CD8-positive, alpha-beta memory T cell (primary cell): Measurements from ENCODE around the gene EAF2. TPM values are rescaled to one million over a fixed set of nuclear protein-coding genes. Genes with fewer than 3 reads are reported as not detected.

Source experiments
- CTCF ChIA-PET: fragments of 350-600 bp; sonication (Branson Sonifier 250); formaldehyde crosslinking; loops from one replicate; lab custom pipeline; 2021; ENCODE audit warnings: antibody characterized with exemption; lab: Charles Lee
- POLR2A ChIA-PET: fragments of 350-600 bp; sonication (Branson Sonifier 250); formaldehyde crosslinking; loops from one replicate; lab custom pipeline; 2021; ENCODE audit warnings: antibody characterized with exemption; lab: Charles Lee
- DNase-seq, 5 donors: peaks; one replicate each; pipeline versions ENCODE4 v3.0.0 to v3.0.0-alpha.2; 2020 to 2022; ENCODE audit warnings: mixed read lengths in 1 of 5
- H3K27ac ChIP-seq: one replicate; pipeline ENCODE4 v1.7.0; 2013; ENCODE audit warnings: low read depth, mild to moderate bottlenecking, low read length, moderate library complexity
- H3K27me3 ChIP-seq: 2 replicates; pipeline ENCODE4 v1.7.0; 2013; ENCODE audit warnings: low read length, mild to moderate bottlenecking; ENCODE audit not compliant: insufficient read depth, poor library complexity, severe bottlenecking
- H3K36me3 ChIP-seq: 2 replicates; pipeline ENCODE4 v1.7.0; 2013; ENCODE audit warnings: mild to moderate bottlenecking, low read length, moderate library complexity; ENCODE audit not compliant: insufficient read depth
- H3K4me1 ChIP-seq: 2 replicates; pipeline ENCODE4 v1.7.0; 2013; ENCODE audit warnings: mild to moderate bottlenecking, low read length, moderate library complexity; ENCODE audit not compliant: insufficient read depth
- H3K4me3 ChIP-seq: 2 replicates; pipeline ENCODE4 v1.7.0; 2013; ENCODE audit warnings: mild to moderate bottlenecking, low read length
- H3K9me3 ChIP-seq: 2 replicates; pipeline ENCODE4 v1.7.0; 2013; ENCODE audit warnings: mild to moderate bottlenecking, low read length
- H3K27ac Mint-ChIP-seq, 8 donors: one replicate each; pipeline ENCODE4 v1.8.0; 2020 to 2021; ENCODE audit warnings: mixed read lengths in 8 of 8, mild to moderate bottlenecking in 6 of 8, inconsistent platforms in 3 of 8, moderate library complexity in 3 of 8
- H3K27me3 Mint-ChIP-seq, 2 donors: one replicate each; pipeline ENCODE4 v1.8.0; 2020 to 2021; ENCODE audit warnings: mixed read lengths in 2 of 2, mild to moderate bottlenecking in 1 of 2, moderate library complexity in 1 of 2
- H3K36me3 Mint-ChIP-seq, 3 donors: one replicate each; pipeline ENCODE4 v1.8.0; 2020 to 2021; ENCODE audit warnings: mixed read lengths in 3 of 3, inconsistent platforms in 1 of 3, mild to moderate bottlenecking in 1 of 3
- H3K4me1 Mint-ChIP-seq, 3 donors: one replicate each; pipeline ENCODE4 v1.8.0; 2020 to 2021; ENCODE audit warnings: mixed read lengths in 3 of 3, inconsistent platforms in 1 of 3, mild to moderate bottlenecking in 1 of 3
- H3K4me3 Mint-ChIP-seq, 7 donors: one replicate each; pipeline ENCODE4 v1.8.0; 2020 to 2021; ENCODE audit warnings: mixed read lengths in 7 of 7, mild to moderate bottlenecking in 6 of 7, moderate library complexity in 4 of 7, inconsistent platforms in 2 of 7
- H3K9me3 Mint-ChIP-seq, 5 donors: one replicate each; pipeline ENCODE4 v1.8.0; 2020 to 2022; ENCODE audit warnings: mixed read lengths in 5 of 5, mild to moderate bottlenecking in 3 of 5, moderate library complexity in 2 of 5, inconsistent platforms in 1 of 5
- polyA plus RNA-seq: library from polyadenylated mRNA; unstranded; fragments of 300-500 nt; fragmentation: Illumina TruSeq; gene quantifications from one replicate; pipeline ENCODE4 v1.2.3, GENCODE V29; 2021
- total RNA-seq, 2 experiments: library from RNA; stranded (reverse); gene quantifications; one replicate each; pipeline ENCODE4 v1.2.3, GENCODE V29; 2021

The EAF2 gene
- total and polyA plus RNA-seq, 3 experiments from 2014 or later: 7.8 to 14.1 (median 8.9) TPM

- peaks cover 0 to 3% (median 2%) of the 10 kb centered on the region in 3 donors for H3K36me3 Mint-ChIP-seq
- POLR2A ChIA-PET: no interaction called here
- H3K9me3 ChIP-seq: no peaks in the 10 kb centered on the region
- H3K9me3 Mint-ChIP-seq: no peaks in the 10 kb centered on the region
- no peak overlapping the region for H3K27ac ChIP-seq
- H3K27ac Mint-ChIP-seq: peak overlapping the region in 1 of 8 donors; percentile 26
- H3K4me3 ChIP-seq: no peak overlapping the region
- H3K27me3 Mint-ChIP-seq: no peaks in the 10 kb centered on the region
- DNase-seq: no peak
- no peak overlapping the region for H3K4me3 Mint-ChIP-seq
- no peaks in the 10 kb centered on the region for H3K4me1 Mint-ChIP-seq
- no peaks in the 10 kb centered on the region for H3K4me1 ChIP-seq
- H3K27me3 ChIP-seq: no peaks in the 10 kb centered on the region
- CTCF ChIA-PET: no interaction called here
- H3K36me3 ChIP-seq: no peaks in the 10 kb centered on the region
These were observed 83.9 kb downstream of the EAF2 start for GRCh38 chr3:121918779-121919483.

- Mint-ChIP-seq H3K27ac (no peak overlapping the region), H3K4me1 (no peaks in the 10 kb centered on the region), H3K27me3 (no peaks in the 10 kb centered on the region), H3K9me3 (no peaks in the 10 kb centered on the region), H3K36me3 (peaks cover 3 to 8% (median 4%) of the 10 kb centered on the region in 3 donors), H3K4me3 (no peak overlapping the region)
- Histone ChIP-seq H3K27me3 (no peaks in the 10 kb centered on the region), H3K27ac (no peak overlapping the region), H3K9me3 (no peaks in the 10 kb centered on the region), H3K4me1 (no peaks in the 10 kb centered on the region), H3K4me3 (no peak overlapping the region), H3K36me3 (no peaks in the 10 kb centered on the region)
- DNase-seq: no peak
- CTCF ChIA-PET: no interaction called here
- POLR2A ChIA-PET: no interaction called here
These were observed 89.7 kb downstream of the EAF2 start for GRCh38 chr3:121924734-121925133.

GRCh38 chr3:121926380-121926779, 91.4 kb downstream of the EAF2 start:
- no peak for DNase-seq
- no peaks in the 10 kb centered on the region for H3K27me3 Mint-ChIP-seq
- Histone ChIP-seq H3K4me3 (no peak overlapping the region), H3K4me1 (no peaks in the 10 kb centered on the region), H3K27me3 (no peaks in the 10 kb centered on the region), H3K9me3 (no peaks in the 10 kb centered on the region), H3K36me3 (no peaks in the 10 kb centered on the region), H3K27ac (no peak overlapping the region)
- no peaks in the 10 kb centered on the region for H3K9me3 Mint-ChIP-seq
- ChIA-PET POLR2A (no interaction called here), CTCF (no interaction called here)
- no peak overlapping the region for H3K27ac Mint-ChIP-seq
- H3K4me3 Mint-ChIP-seq: no peak overlapping the region
- no peaks in the 10 kb centered on the region for H3K4me1 Mint-ChIP-seq
- peaks cover 6 to 9% (median 8%) of the 10 kb centered on the region in 3 donors for H3K36me3 Mint-ChIP-seq

Other genes starting within 250 kb of the EAF2 start
- gene FBXO40, start 241.8 kb upstream of the EAF2 start, total RNA-seq: not detected
- not detected for gene FBXO40, start 241.8 kb upstream of the EAF2 start, polyA plus RNA-seq
- 100 to 1,000 TPM; 184 to 197 TPM for gene HCLS1, start 174.3 kb upstream of the EAF2 start, total RNA-seq
- gene HCLS1, start 174.3 kb upstream of the EAF2 start, polyA plus RNA-seq: 493 TPM
- gene GOLGB1, start 85.5 kb upstream of the EAF2 start, total RNA-seq: 10 to 100 TPM; 17.3 to 20.6 TPM
- 16.0 TPM for gene GOLGB1, start 85.5 kb upstream of the EAF2 start, polyA plus RNA-seq
- 10 to 100 TPM; 27.3 to 27.4 TPM for gene IQCB1, start 149 bp upstream of the EAF2 start, total RNA-seq
- gene IQCB1, start 149 bp upstream of the EAF2 start, polyA plus RNA-seq: 21.3 TPM
- under 1 TPM; 0.88 to 0.91 TPM for gene SLC15A2, start 59.2 kb downstream of the EAF2 start, total RNA-seq
- gene SLC15A2, start 59.2 kb downstream of the EAF2 start, polyA plus RNA-seq: 0.15 TPM
- gene ILDR1, start 187.0 kb downstream of the EAF2 start, total RNA-seq: not detected
- gene ILDR1, start 187.0 kb downstream of the EAF2 start, polyA plus RNA-seq: not detected
- 1 to 10 TPM in 1 of 2 experiments, under 1 TPM in 1; 0.95 to 1.2 TPM for gene CD86, start 220.2 kb downstream of the EAF2 start, total RNA-seq
- gene CD86, start 220.2 kb downstream of the EAF2 start, polyA plus RNA-seq: not detected